Esophagus muscularis mucosa (tissue), 4 donors: ENCODE data around the gene EYA4.

Experiments used
- CTCF ChIP-seq, 3 experiments: fragments of 200-600 bp in 2 of 3; fragments of 450-650 bp in 1 of 3; sonication (generic) in 2 of 3; IDR thresholded peaks; one replicate each; pipeline ENCODE4 v1.5.1; 2017 to 2019; ENCODE audit warnings: antibody characterized with exemption in 3 of 3, mild to moderate bottlenecking in 2 of 3, moderate library complexity in 1 of 3
- EP300 ChIP-seq: sonication (generic); formaldehyde crosslinking; IDR thresholded peaks from one replicate; pipeline ENCODE4 v1.6.1; 2017; ENCODE audit warnings: antibody characterized with exemption
- POLR2A ChIP-seq: fragments of 450-650 bp; IDR thresholded peaks from one replicate; pipeline ENCODE4 v1.6.1; 2017; ENCODE audit warnings: antibody characterized with exemption, moderate library complexity, mild to moderate bottlenecking, low read depth
- POLR2AphosphoS5 ChIP-seq, 2 donors: sonication (generic); formaldehyde crosslinking; IDR thresholded peaks; one replicate each; pipeline ENCODE4 v1.6.1; 2017; ENCODE audit warnings: antibody characterized with exemption in 2 of 2

GRCh38 chr6:133245422-133245903 lies 4.3 kb downstream of the EYA4 start:
- no peak for TF ChIP-seq EP300
- no peak for TF ChIP-seq CTCF (IDR thresholded peaks at IDR 0.05)
- TF ChIP-seq POLR2A: no peak
- no peak for TF ChIP-seq POLR2AphosphoS5 (IDR thresholded peaks at IDR 0.05)
